IMR-90 (cell line): ENCODE results near the gene ARMH1. TPM values are rescaled to one million over a fixed set of nuclear protein-coding genes. Genes with fewer than 3 reads are reported as not detected.

Experiments used
- ATAC-seq: fragments of 200-7000 bp; cut with Tn5 transposase; 2 replicates; pipeline ENCODE4 v1.9.1; 2020; ENCODE audit warnings: low read depth, mild to moderate bottlenecking, moderate library complexity
- BruUV-seq: library from RNA; stranded (reverse); fragments of 400-500 nt; replicated peaks from 2 replicates; lab custom pipeline; 2021; lab: Mats Ljungman, UMichigan
- CTCF ChIA-PET: fragments of 300-600 bp; formaldehyde crosslinking; extraction: SDS; loops from one replicate; lab custom pipeline; 2021; ENCODE audit warnings: antibody characterized with exemption; lab: Yijun Ruan, JAX
- POLR2A ChIA-PET: fragments of 300-600 bp; sonication (Branson Sonifier 250); formaldehyde crosslinking; loops from one replicate; lab custom pipeline; 2022; ENCODE audit warnings: antibody characterized with exemption; ENCODE audit not compliant: unreplicated experiment; lab: Charles Lee
- DNase-seq: peaks from one replicate; pipeline ENCODE4 v3.0.0; 2013
- H2AFZ ChIP-seq: replicated peaks from 2 replicates; pipeline ENCODE3; 2013; ENCODE audit warnings: low read length, mild to moderate bottlenecking; ENCODE audit not compliant: poor library complexity
- H2AK5ac ChIP-seq: 2 replicates; pipeline ENCODE4 v1.6.1; 2013; ENCODE audit warnings: low read depth, low read length, inconsistent platforms
- H2AK9ac ChIP-seq: replicated peaks from 2 replicates; pipeline ENCODE3; 2013; ENCODE audit warnings: mild to moderate bottlenecking, low read depth, low read length, moderate library complexity; ENCODE audit not compliant: poor library complexity
- H2BK120ac ChIP-seq: 2 replicates; pipeline ENCODE4 v1.6.1; 2013; ENCODE audit warnings: low read depth, low read length, inconsistent platforms
- H2BK15ac ChIP-seq: 3 replicates; pipeline ENCODE4 v1.6.1; 2013; ENCODE audit warnings: low read depth, low read length, inconsistent platforms
- H2BK20ac ChIP-seq: 2 replicates; pipeline ENCODE4 v1.6.1; 2013; ENCODE audit warnings: low read depth, mild to moderate bottlenecking, inconsistent platforms, low read length, moderate library complexity
- H2BK5ac ChIP-seq: 2 replicates; pipeline ENCODE4 v1.6.1; 2013; ENCODE audit warnings: mild to moderate bottlenecking, low read depth, low read length, inconsistent platforms; ENCODE audit not compliant: poor library complexity, severe bottlenecking
- H3K14ac ChIP-seq: replicated peaks from 2 replicates; pipeline ENCODE4 v1.6.1; 2013; ENCODE audit warnings: low read depth, low read length, inconsistent platforms
- H3K18ac ChIP-seq: 2 replicates; pipeline ENCODE4 v1.6.1; 2013; ENCODE audit warnings: low read depth, low read length, control low read depth
- H3K23ac ChIP-seq: 2 replicates; pipeline ENCODE4 v1.6.1; 2013; ENCODE audit warnings: low read depth, low read length, inconsistent platforms
- H3K27ac ChIP-seq: 2 replicates; pipeline ENCODE4 v1.5.1; 2013; ENCODE audit warnings: mild to moderate bottlenecking, control low read depth, low read length; ENCODE audit not compliant: insufficient read depth
- H3K27me3 ChIP-seq: 2 replicates; pipeline ENCODE4 v1.6.1; 2013; ENCODE audit warnings: low read length; ENCODE audit not compliant: control insufficient read depth, insufficient read depth
- H3K36me3 ChIP-seq: 2 replicates; pipeline ENCODE4 v1.6.1; 2013; ENCODE audit warnings: low read length, mixed read lengths; ENCODE audit not compliant: control insufficient read depth, insufficient read depth
- H3K4ac ChIP-seq: 2 replicates; pipeline ENCODE4 v1.6.1; 2013; ENCODE audit warnings: low read depth, low read length, inconsistent platforms
- H3K4me1 ChIP-seq: 2 replicates; pipeline ENCODE4 v1.6.1; 2013; ENCODE audit warnings: low read length, mixed read lengths; ENCODE audit not compliant: control insufficient read depth, insufficient read depth
- H3K4me2 ChIP-seq: 2 replicates; pipeline ENCODE4 v1.6.1; 2013; ENCODE audit warnings: low read depth, mild to moderate bottlenecking, control low read depth, low read length, moderate library complexity
- H3K4me3 ChIP-seq: 2 replicates; pipeline ENCODE4 v1.5.1; 2013; ENCODE audit warnings: low read depth, mild to moderate bottlenecking, control low read depth, low read length, moderate library complexity; ENCODE audit not compliant: insufficient read depth
- H3K56ac ChIP-seq: 2 replicates; pipeline ENCODE4 v1.6.1; 2013; ENCODE audit warnings: low read length, inconsistent platforms; ENCODE audit not compliant: insufficient read depth; ENCODE audit errors: extremely low read depth
- H3K79me1 ChIP-seq, 2 experiments: 2 replicates each; pipeline ENCODE4 v1.6.1; 2013; ENCODE audit warnings: low read length in 2 of 2, inconsistent platforms in 1 of 2, low read depth in 1 of 2
- H3K9ac ChIP-seq: 2 replicates; pipeline ENCODE4 v1.6.1; 2013; ENCODE audit warnings: low read depth, low read length, control low read depth
- H3K9me1 ChIP-seq: 2 replicates; pipeline ENCODE4 v1.6.1; 2013; ENCODE audit warnings: low read length, inconsistent platforms; ENCODE audit not compliant: insufficient read depth
- H3K9me3 ChIP-seq: 2 replicates; pipeline ENCODE4 v1.6.1; 2013; ENCODE audit warnings: low read length; ENCODE audit not compliant: control insufficient read depth, insufficient read depth
- H4K20me1 ChIP-seq: 2 replicates; pipeline ENCODE4 v1.6.1; 2013; ENCODE audit warnings: low read length, inconsistent platforms; ENCODE audit not compliant: insufficient read depth
- H4K5ac ChIP-seq: 2 replicates; pipeline ENCODE4 v1.6.1; 2013; ENCODE audit warnings: mild to moderate bottlenecking, low read depth, low read length, control low read depth
- H4K8ac ChIP-seq, 2 experiments: 2 replicates each; pipeline ENCODE4 v1.6.1; 2013; ENCODE audit warnings: low read depth in 2 of 2, low read length in 2 of 2, control low read depth in 1 of 2, inconsistent platforms in 1 of 2
- H4K91ac ChIP-seq: 2 replicates; pipeline ENCODE4 v1.6.1; 2013; ENCODE audit warnings: low read depth, low read length, inconsistent platforms; ENCODE audit not compliant: insufficient read depth
- CHD1 ChIP-seq: IDR thresholded peaks from 2 replicates; pipeline ENCODE4 v1.6.1; 2012; ENCODE audit warnings: low read depth, low read length, improper control_type of control experiment
- FOS ChIP-seq: fragments of 150-350 bp; IDR thresholded peaks from 2 replicates; pipeline ENCODE4 v1.6.1; 2016; ENCODE audit warnings: low read depth, low read length
- MAFK ChIP-seq: IDR thresholded peaks from 2 replicates; pipeline ENCODE4 v1.6.1; 2012; ENCODE audit warnings: low read depth, low read length, improper control_type of control experiment
- WGBS, 2 experiments: methylation state at CpG; one replicate each; pipeline versions ENCODE4 v1.1.5 to v1.1.7; 2013; ENCODE audit warnings: missing lambda C conversion rate in 2 of 2; ENCODE audit not compliant: insufficient read length in 1 of 2; ENCODE audit errors: extremely low coverage in 2 of 2; 5-methylcytosine and 5-hydroxymethylcytosine counted together
- dilution Hi-C: fragments of 300-500 bp; cut with HindIII; formaldehyde crosslinking; loops from one replicate; pipeline ENCODE4 v1.14.3; 2018; ENCODE audit warnings: low sequenced_read_pairs; ENCODE audit not compliant: unreplicated experiment
- in situ Hi-C: fragments of 300-500 bp; cut with MboI; formaldehyde crosslinking; loops from 3 replicates; pipeline ENCODE4 v1.14.3; 2019; ENCODE audit warnings: low sequenced_read_pairs, inconsistent platforms, mixed read lengths
- intact Hi-C: fragments of 100-400 bp; cut with micrococcal nuclease; formaldehyde crosslinking; loops from 2 replicates; pipeline ENCODE4 v1.10.0; 2022
- polyA plus RNA-seq, 3 experiments: library from polyadenylated mRNA; depleted of rRNA; stranded (reverse); fragments of >200 nt; gene quantifications; 2 replicates each; pipeline ENCODE4 v1.2.3, GENCODE V29; 2012; ENCODE audit warnings: low replicate concordance in 1 of 3
- total RNA-seq: library from RNA; depleted of rRNA; stranded (reverse); fragments of >200 nt; gene quantifications from 2 replicates; pipeline ENCODE4 v1.2.3, GENCODE V29; 2012

The ARMH1 gene
- total and polyA plus RNA-seq, 2 of the 4 experiments (the other 2 are of a cell fraction), result 0.36 to 0.72 TPM

DNA sequence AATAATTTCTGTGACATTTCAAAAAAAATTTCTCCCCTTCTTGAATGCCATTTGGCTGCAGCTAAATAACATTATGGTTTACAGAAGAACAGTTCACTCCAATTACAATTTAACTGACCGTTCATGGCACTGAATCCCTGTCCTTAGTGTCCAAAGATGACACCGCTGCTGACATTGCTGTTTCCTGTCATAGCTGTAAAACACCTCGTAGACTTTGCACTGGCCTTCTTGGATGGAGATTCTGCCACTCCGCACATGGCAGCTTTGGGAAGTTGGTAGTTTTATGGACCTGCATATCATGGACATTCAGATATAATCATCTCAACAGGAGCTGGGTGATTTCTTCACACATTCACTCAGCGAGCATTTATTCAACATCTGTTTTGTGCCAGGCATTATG lies 5.0 kb downstream of the ARMH1 start:
- Histone ChIP-seq H2BK20ac (no peak overlapping the region), H3K4me2 (no peak overlapping the region), H3K18ac (no peak overlapping the region), H3K23ac (no peak overlapping the region), H2AK9ac (no peak overlapping the region), H2BK15ac (no peak overlapping the region), H2AK5ac (no peak overlapping the region), H3K79me1 (peaks cover 5 to 6% of the 10 kb centered on the region in 2 experiments; a peak in 3 of 4 replicates), H4K5ac (no peak overlapping the region), H3K4me3 (no peak overlapping the region), H4K8ac (no peak overlapping the region), H4K91ac (no peak overlapping the region), H3K56ac (no peak overlapping the region), H3K27ac (no peak overlapping the region), H3K9me3 (no peaks in the 10 kb centered on the region), H3K14ac (no peak overlapping the region), H3K4me1 (peaks cover 6% of the 10 kb centered on the region), H3K4ac (no peak overlapping the region), H3K9me1 (peaks cover 6% of the 10 kb centered on the region), H2BK120ac (no peak overlapping the region), H3K36me3 (no peaks in the 10 kb centered on the region), H4K20me1 (no peaks in the 10 kb centered on the region), H3K27me3 (no peaks in the 10 kb centered on the region), H3K9ac (no peak overlapping the region), H2AFZ (no peak overlapping the region), H2BK5ac (no peak overlapping the region)
- BruUV-seq, result no TSS peak
- ATAC-seq (no peak), DNase-seq (no peak)
- POLR2A ChIA-PET, result no interaction called here
- intact Hi-C loops, result no loop called here
- CTCF ChIA-PET, result no interaction called here
- TF ChIP-seq MAFK (no peak), FOS (no peak), CHD1 (no peak)
- in situ Hi-C loops, result no loop called here
- 80% methylated on average over 1 of the region's 5 CpGs; no CpG with 5 or more reads in 1 of the 2 experiments for WGBS, 2 experiments
- dilution Hi-C loops, result no loop called here
